ENCODE measurements around the gene RNASEH1. TPM values are rescaled to one million over a fixed set of nuclear protein-coding genes. Genes with fewer than 3 reads are reported as not detected.

The RNASEH1 gene
- total and polyA plus RNA-seq, 11 donors = 12.8 to 31.4 (median 20.0) TPM

- 91 to 95% (median 93%) methylated on average over 9 of the region's 9 CpGs for WGBS, 4 donors
- DNase-seq (no peak), ATAC-seq (no peak)
- Histone ChIP-seq H3K4me1 (no peaks in the 10 kb centered on the region), H3K27ac (no peak overlapping the region), H3K27me3 (no peaks in the 10 kb centered on the region), H3K4me3 (no peak overlapping the region), H3K36me3 (peaks cover 0 to 5% (median 0%) of the 10 kb centered on the region in 9 donors), H3K9me3 (no peaks in the 10 kb centered on the region)
- TF ChIP-seq POLR2A (IDR thresholded peaks at IDR 0.05) = no peak
- TF ChIP-seq CTCF (IDR thresholded peaks at IDR 0.05) = no peak
- intact Hi-C loops (cut with DNase I) = no loop called here
Measured at GRCh38 chr2:3566806-3567205, 8.7 kb upstream of the RNASEH1 start.

- H3K4me3 ChIP-seq = no peak overlapping the region
- DNase-seq = no peak
- no peaks in the 10 kb centered on the region for H3K4me1 ChIP-seq
- no peak for ATAC-seq
- intact Hi-C loops (cut with DNase I) = no loop called here
- peaks cover 0 to 12% (median 0%) of the 10 kb centered on the region in 9 donors for H3K36me3 ChIP-seq
- 81 to 93% (median 87%) methylated on average over 6 of the region's 6 CpGs for WGBS, 4 donors
- no peaks in the 10 kb centered on the region for H3K9me3 ChIP-seq
- no peaks in the 10 kb centered on the region for H3K27me3 ChIP-seq
- H3K27ac ChIP-seq = no peak overlapping the region
- TF ChIP-seq CTCF (IDR thresholded peaks at IDR 0.05) = no peak
- TF ChIP-seq POLR2A (IDR thresholded peaks at IDR 0.05) = no peak
Measured at GRCh38 chr2:3565117-3565516, 7.0 kb upstream of the RNASEH1 start.

- WGBS, 4 donors = 92 to 97% (median 94%) methylated on average over 3 to 5 of the region's 5 CpGs
- peaks cover 0 to 12% (median 0%) of the 10 kb centered on the region in 9 donors for H3K36me3 ChIP-seq
- DNase-seq (no peak), ATAC-seq (no peak)
- H3K4me1 ChIP-seq = peaks cover 0 to 8% (median 6%) of the 10 kb centered on the region in 12 donors
- no peak for TF ChIP-seq POLR2A (IDR thresholded peaks at IDR 0.05)
- TF ChIP-seq CTCF (IDR thresholded peaks at IDR 0.05) = no peak
- no peaks in the 10 kb centered on the region for H3K9me3 ChIP-seq
- no peak overlapping the region for H3K27ac ChIP-seq
- intact Hi-C loops (cut with DNase I) = no loop called here
- H3K27me3 ChIP-seq = no peaks in the 10 kb centered on the region
- H3K4me3 ChIP-seq = no peak overlapping the region
Measured at GRCh38 chr2:3563521-3563976, 5.4 kb upstream of the RNASEH1 start.

- WGBS, 4 donors = 0 to 1% (median 0%) methylated on average over 16 to 40 of the region's 40 CpGs
- peaks cover 0 to 53% (median 39%) of the 10 kb centered on the region in 9 donors for H3K36me3 ChIP-seq
- DNase-seq (peak in 1 of 5 donors; percentile 40), ATAC-seq (peak in 2 of 4 donors; percentile 26 to 38)
- peak overlapping the region; percentile 76 to 100 (median 98) for H3K4me3 ChIP-seq
- TF ChIP-seq CTCF (IDR thresholded peaks at IDR 0.05) (no peak), POLR2A (IDR thresholded peaks at IDR 0.05) (no peak)
- intact Hi-C loops (cut with DNase I) = loop anchor here in 7 of 10 donors (1.0 to 10.0 kb wide), 6 partner anchors 17 to 183 kb away; partner anchors contain the start of genes RPS7 (in 6 of the 7), EIPR1 (in 3 of the 7), TRAPPC12 (in 3 of the 7) and ADI1 (in 1 of the 7)
- no peaks in the 10 kb centered on the region for H3K9me3 ChIP-seq
- H3K4me1 ChIP-seq = peaks cover 0 to 20% (median 14%) of the 10 kb centered on the region in 12 donors
- peak overlapping the region; percentile 81 to 97 (median 90) for H3K27ac ChIP-seq
- H3K27me3 ChIP-seq = no peaks in the 10 kb centered on the region
Measured at GRCh38 chr2:3557639-3558204, 411 bp downstream of the RNASEH1 start.
